MM.1S (cell line): ENCODE results near the gene KAT6B.

ENCODE experiments used
- DNase-seq: peaks from one replicate; pipeline ENCODE4 v3.0.0-alpha.2; 2015
- H2AFZ ChIP-seq: fragments of 300-600 bp; sonication (generic); 2 replicates; pipeline ENCODE4 v1.6.0; 2016; ENCODE audit warnings: antibody characterized with exemption, low read length
- H3F3A ChIP-seq: fragments of 300-600 bp; sonication (generic); 2 replicates; pipeline ENCODE4 v1.6.1; 2016; ENCODE audit warnings: mild to moderate bottlenecking, antibody characterized with exemption, low read length, moderate library complexity, mixed read lengths; ENCODE audit not compliant: insufficient read depth
- H3K27ac ChIP-seq: fragments of 300-600 bp; sonication (generic); 2 replicates; pipeline ENCODE4 v1.5.1; 2016; ENCODE audit warnings: mild to moderate bottlenecking, low read length
- H3K27me3 ChIP-seq: fragments of 300-600 bp; sonication (generic); replicated peaks from 2 replicates; pipeline ENCODE4 v1.6.0; 2016; ENCODE audit warnings: low read length; ENCODE audit not compliant: insufficient read depth
- H3K36me3 ChIP-seq: fragments of 300-600 bp; sonication (generic); replicated peaks from 2 replicates; pipeline ENCODE4 v1.6.1; 2016; ENCODE audit warnings: mild to moderate bottlenecking, low read length, mixed read lengths; ENCODE audit not compliant: insufficient read depth
- H3K4me1 ChIP-seq: fragments of 300-600 bp; sonication (generic); 2 replicates; pipeline ENCODE4 v1.6.1; 2016; ENCODE audit warnings: low read length, mixed read lengths
- H3K4me2 ChIP-seq: fragments of 300-600 bp; sonication (generic); 2 replicates; pipeline ENCODE4 v1.6.0; 2016; ENCODE audit warnings: low read depth, low read length
- H3K4me3 ChIP-seq: fragments of 300-600 bp; sonication (generic); 2 replicates; pipeline ENCODE4 v1.5.1; 2016; ENCODE audit warnings: low read length, mixed read lengths
- H3K79me2 ChIP-seq: fragments of 300-600 bp; sonication (generic); 2 replicates; pipeline ENCODE4 v1.6.1; 2016; ENCODE audit warnings: mixed run types, low read length, mixed read lengths
- H3K9ac ChIP-seq: fragments of 300-600 bp; sonication (generic); 2 replicates; pipeline ENCODE4 v1.6.1; 2016; ENCODE audit warnings: low read length, mixed read lengths
- H3K9me2 ChIP-seq: fragments of 300-600 bp; sonication (generic); replicated peaks from 2 replicates; pipeline ENCODE4 v1.6.1; 2016; ENCODE audit warnings: mild to moderate bottlenecking, low read length, mixed read lengths; ENCODE audit not compliant: insufficient read depth
- H3K9me3 ChIP-seq: fragments of 300-600 bp; sonication (generic); replicated peaks from 2 replicates; pipeline ENCODE4 v1.6.1; 2016; ENCODE audit warnings: mild to moderate bottlenecking, low read length, mixed read lengths; ENCODE audit not compliant: insufficient read depth
- H4K20me1 ChIP-seq: fragments of 300-600 bp; sonication (generic); 2 replicates; pipeline ENCODE4 v1.6.1; 2016; ENCODE audit warnings: mild to moderate bottlenecking, low read length, moderate library complexity, mixed read lengths; ENCODE audit not compliant: insufficient read depth
- EZH2 ChIP-seq: fragments of 300-600 bp; sonication (generic); optimal IDR thresholded peaks from 2 replicates; pipeline ENCODE3; 2017; ENCODE audit warnings: low read depth, mild to moderate bottlenecking, antibody characterized with exemption, low read length, mixed read lengths
- EZH2phosphoT487 ChIP-seq: fragments of 300-600 bp; sonication (generic); IDR thresholded peaks from 2 replicates; pipeline ENCODE4 v1.6.1; 2018; ENCODE audit warnings: antibody characterized with exemption, low read length
- TF ChIP-seq, protein P1 (sequence below): fragments of 300-600 bp; sonication (generic); IDR thresholded peaks from 2 replicates; pipeline ENCODE4 v1.5.1; 2016; ENCODE audit warnings: antibody characterized with exemption, low read length, mixed read lengths

KAT6B gene

DNA sequence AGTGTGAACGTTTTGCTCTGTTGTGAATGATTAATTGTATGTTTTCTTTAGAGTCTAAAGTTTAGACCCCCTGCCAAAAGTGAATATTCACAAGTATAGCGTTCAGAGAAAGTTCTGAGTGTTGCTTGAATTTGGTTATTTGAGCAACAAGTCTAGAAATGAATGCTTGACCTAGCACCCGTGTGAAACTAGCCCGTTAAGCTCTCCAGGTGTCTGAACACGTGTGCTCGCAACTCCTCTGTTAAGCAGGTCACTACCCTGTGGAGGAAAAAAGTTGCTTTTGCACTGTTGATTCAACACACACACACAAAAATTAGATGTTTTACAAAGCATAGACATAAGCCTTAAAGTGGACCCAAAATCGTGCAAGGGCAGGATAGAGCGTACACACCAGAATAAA lies 206.4 kb downstream of the KAT6B start:
- no peak overlapping the region for H3K9ac ChIP-seq
- TF ChIP-seq EZH2 (no peak), EZH2phosphoT487 (no peak)
- TF ChIP-seq, protein P1, sequence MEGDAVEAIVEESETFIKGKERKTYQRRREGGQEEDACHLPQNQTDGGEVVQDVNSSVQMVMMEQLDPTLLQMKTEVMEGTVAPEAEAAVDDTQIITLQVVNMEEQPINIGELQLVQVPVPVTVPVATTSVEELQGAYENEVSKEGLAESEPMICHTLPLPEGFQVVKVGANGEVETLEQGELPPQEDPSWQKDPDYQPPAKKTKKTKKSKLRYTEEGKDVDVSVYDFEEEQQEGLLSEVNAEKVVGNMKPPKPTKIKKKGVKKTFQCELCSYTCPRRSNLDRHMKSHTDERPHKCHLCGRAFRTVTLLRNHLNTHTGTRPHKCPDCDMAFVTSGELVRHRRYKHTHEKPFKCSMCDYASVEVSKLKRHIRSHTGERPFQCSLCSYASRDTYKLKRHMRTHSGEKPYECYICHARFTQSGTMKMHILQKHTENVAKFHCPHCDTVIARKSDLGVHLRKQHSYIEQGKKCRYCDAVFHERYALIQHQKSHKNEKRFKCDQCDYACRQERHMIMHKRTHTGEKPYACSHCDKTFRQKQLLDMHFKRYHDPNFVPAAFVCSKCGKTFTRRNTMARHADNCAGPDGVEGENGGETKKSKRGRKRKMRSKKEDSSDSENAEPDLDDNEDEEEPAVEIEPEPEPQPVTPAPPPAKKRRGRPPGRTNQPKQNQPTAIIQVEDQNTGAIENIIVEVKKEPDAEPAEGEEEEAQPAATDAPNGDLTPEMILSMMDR = no peak

DNA sequence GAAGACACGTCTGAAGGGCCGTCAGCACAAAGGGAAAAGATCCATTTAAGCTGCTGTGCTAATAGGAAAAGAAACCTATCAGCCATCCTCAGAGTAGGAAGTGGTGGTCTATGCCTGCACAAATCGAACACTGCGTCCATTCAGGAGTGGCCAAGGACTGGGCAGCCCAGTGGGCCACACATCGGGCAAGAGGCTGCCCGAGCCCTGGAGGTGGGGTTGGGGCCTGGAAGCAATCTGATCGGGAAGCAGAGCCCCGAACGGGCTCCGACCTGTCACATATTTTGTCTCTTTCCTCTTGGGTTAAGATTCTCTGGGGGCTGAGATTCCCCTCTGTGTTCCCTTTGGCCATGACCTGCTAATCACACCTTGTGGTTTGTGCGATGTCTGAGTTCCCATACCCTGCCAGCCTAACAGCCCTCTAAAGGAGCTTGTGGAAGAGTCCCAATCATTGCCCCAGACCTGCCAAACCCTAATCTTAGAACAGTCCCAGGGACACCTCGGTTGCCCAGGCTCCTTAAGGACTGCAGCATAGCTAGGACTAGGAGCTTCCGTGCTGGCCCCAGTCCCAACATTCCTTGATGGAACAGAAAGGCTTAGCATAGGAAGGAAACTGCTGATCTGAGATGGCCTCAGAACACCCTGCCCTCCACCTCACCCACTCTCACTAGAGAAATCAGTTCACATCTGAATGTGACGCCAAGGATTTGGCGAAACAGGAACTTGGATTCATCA lies 207.2 kb downstream of the KAT6B start:
- H4K20me1 ChIP-seq = no peaks in the 10 kb centered on the region
- no peaks in the 10 kb centered on the region; the same call in none of the 2 replicates for H3K36me3 ChIP-seq
- H3K4me2 ChIP-seq = no peak overlapping the region
- H3F3A ChIP-seq = no peaks in the 10 kb centered on the region
- no peak overlapping the region for H3K4me3 ChIP-seq
- no peak for DNase-seq
- H3K9me3 ChIP-seq = no peaks in the 10 kb centered on the region
- H3K27ac ChIP-seq = no peak overlapping the region
- H3K9ac ChIP-seq = no peak overlapping the region
- H3K4me1 ChIP-seq = no peaks in the 10 kb centered on the region
- no peak overlapping the region for H2AFZ ChIP-seq
- TF ChIP-seq EZH2 (no peak), EZH2phosphoT487 (no peak)
- TF ChIP-seq, protein P1 = no peak
- H3K79me2 ChIP-seq = no peaks in the 10 kb centered on the region
- H3K27me3 ChIP-seq = no peaks in the 10 kb centered on the region
- H3K9me2 ChIP-seq = no peaks in the 10 kb centered on the region

More for the DNA sequence above, 206.4 kb downstream of the KAT6B start:
- Histone ChIP-seq H3K4me3 (no peak overlapping the region), H3K27me3 (no peaks in the 10 kb centered on the region), H3K36me3 (no peaks in the 10 kb centered on the region; the same call in none of the 2 replicates), H2AFZ (no peak overlapping the region), H3K79me2 (no peaks in the 10 kb centered on the region), H4K20me1 (no peaks in the 10 kb centered on the region), H3K4me1 (no peaks in the 10 kb centered on the region), H3K9me3 (no peaks in the 10 kb centered on the region), H3K9me2 (no peaks in the 10 kb centered on the region), H3K27ac (no peak overlapping the region), H3F3A (no peaks in the 10 kb centered on the region), H3K4me2 (no peak overlapping the region)
- no peak for DNase-seq

DNA sequence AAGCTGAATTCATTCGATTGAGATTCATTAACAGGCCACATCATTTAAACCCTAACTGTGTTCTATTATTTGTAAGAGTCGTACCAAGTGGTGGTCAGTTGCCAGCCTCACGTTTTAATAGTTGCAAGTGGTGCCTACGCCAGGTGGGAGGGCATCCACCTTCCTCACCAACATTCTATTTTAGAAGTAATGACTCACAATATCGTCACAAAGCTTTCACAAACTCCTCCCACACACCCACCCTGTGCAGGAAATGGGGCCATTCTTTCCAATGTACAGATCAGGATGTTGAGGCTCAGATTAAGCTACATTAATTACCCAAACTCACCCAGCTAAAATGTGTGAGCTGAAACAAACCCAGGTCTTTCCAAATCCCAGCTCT lies 207.7 kb downstream of the KAT6B start:
- Histone ChIP-seq H3F3A (no peaks in the 10 kb centered on the region), H3K36me3 (no peaks in the 10 kb centered on the region; the same call in none of the 2 replicates), H3K4me1 (no peaks in the 10 kb centered on the region), H2AFZ (no peak overlapping the region), H3K79me2 (no peaks in the 10 kb centered on the region), H3K9me2 (no peaks in the 10 kb centered on the region), H3K27ac (no peak overlapping the region), H3K9ac (no peak overlapping the region), H3K9me3 (no peaks in the 10 kb centered on the region), H4K20me1 (no peaks in the 10 kb centered on the region), H3K4me2 (no peak overlapping the region), H3K4me3 (no peak overlapping the region), H3K27me3 (no peaks in the 10 kb centered on the region)
- no peak for DNase-seq
- TF ChIP-seq EZH2 = no peak
- TF ChIP-seq, protein P1 = no peak
- TF ChIP-seq EZH2phosphoT487 = no peak
